RWPE2 (cell line): ENCODE data around the gene EML1.

Experiments
- ATAC-seq: fragments of 200-7000 bp; cut with Tn5 transposase; 3 replicates; pipeline ENCODE4 v1.9.1; 2021; ENCODE audit warnings: low read depth
- DNase-seq: peaks from one replicate; pipeline ENCODE4 v3.0.0-alpha.2; 2020; ENCODE audit warnings: low spot score
- H3K27ac ChIP-seq: fragments of 450-650 bp; 2 replicates; pipeline ENCODE4 v1.5.1; 2017; ENCODE audit warnings: mild to moderate bottlenecking; ENCODE audit not compliant: poor library complexity, severe bottlenecking
- H3K27me3 ChIP-seq: fragments of 250-450 bp; sonication (Bioruptor Pico); 2 replicates; pipeline ENCODE4 v1.5.1; 2021; ENCODE audit warnings: mild to moderate bottlenecking, moderate library complexity; ENCODE audit not compliant: insufficient read depth, poor library complexity, severe bottlenecking
- H3K36me3 ChIP-seq: fragments of 250-450 bp; sonication (Bioruptor Pico); 2 replicates; pipeline ENCODE4 v1.5.1; 2020; ENCODE audit warnings: low read depth, mild to moderate bottlenecking, moderate library complexity
- H3K4me1 ChIP-seq: fragments of 250-450 bp; sonication (Bioruptor Pico); 2 replicates; pipeline ENCODE4 v1.5.1; 2021; ENCODE audit warnings: mild to moderate bottlenecking, moderate library complexity; ENCODE audit not compliant: insufficient read depth, poor library complexity, severe bottlenecking
- H3K4me3 ChIP-seq: fragments of 250-450 bp; sonication (Bioruptor Pico); 2 replicates; pipeline ENCODE4 v1.5.1; 2021; ENCODE audit warnings: mild to moderate bottlenecking, moderate library complexity; ENCODE audit not compliant: severe bottlenecking
- H3K9me3 ChIP-seq: fragments of 250-450 bp; sonication (Bioruptor Pico); 2 replicates; pipeline ENCODE4 v1.5.1; 2021; ENCODE audit warnings: mild to moderate bottlenecking, moderate library complexity; ENCODE audit not compliant: severe bottlenecking
- TF ChIP-seq, protein P1 (sequence below): fragments of 450-650 bp; IDR thresholded peaks from one replicate; pipeline ENCODE4 v1.5.1; 2017; ENCODE audit warnings: mild to moderate bottlenecking, moderate library complexity; ENCODE audit not compliant: poor library complexity, severe bottlenecking

The EML1 gene

DNA sequence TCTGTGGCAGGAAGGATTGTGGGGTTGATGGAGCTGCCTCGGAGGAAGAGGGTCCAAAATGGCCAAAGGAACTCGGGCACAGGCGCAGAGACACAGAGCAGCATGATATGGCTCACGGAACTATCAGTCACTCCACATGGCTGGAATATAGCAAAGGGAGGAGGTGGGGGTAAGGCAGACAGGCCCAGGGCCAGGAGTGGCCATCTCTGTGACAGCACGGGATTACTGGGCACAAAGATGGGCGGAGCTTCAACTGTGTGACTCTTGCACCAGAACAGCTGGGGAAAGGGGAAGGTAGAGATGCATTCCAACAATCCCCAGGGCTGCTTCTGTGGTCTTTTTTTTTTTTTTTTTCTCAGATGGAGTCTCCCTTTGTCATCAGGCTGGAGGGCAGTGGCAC lies 24.8 kb upstream of the EML1 start:
- ATAC-seq = no peak
- TF ChIP-seq, protein P1, sequence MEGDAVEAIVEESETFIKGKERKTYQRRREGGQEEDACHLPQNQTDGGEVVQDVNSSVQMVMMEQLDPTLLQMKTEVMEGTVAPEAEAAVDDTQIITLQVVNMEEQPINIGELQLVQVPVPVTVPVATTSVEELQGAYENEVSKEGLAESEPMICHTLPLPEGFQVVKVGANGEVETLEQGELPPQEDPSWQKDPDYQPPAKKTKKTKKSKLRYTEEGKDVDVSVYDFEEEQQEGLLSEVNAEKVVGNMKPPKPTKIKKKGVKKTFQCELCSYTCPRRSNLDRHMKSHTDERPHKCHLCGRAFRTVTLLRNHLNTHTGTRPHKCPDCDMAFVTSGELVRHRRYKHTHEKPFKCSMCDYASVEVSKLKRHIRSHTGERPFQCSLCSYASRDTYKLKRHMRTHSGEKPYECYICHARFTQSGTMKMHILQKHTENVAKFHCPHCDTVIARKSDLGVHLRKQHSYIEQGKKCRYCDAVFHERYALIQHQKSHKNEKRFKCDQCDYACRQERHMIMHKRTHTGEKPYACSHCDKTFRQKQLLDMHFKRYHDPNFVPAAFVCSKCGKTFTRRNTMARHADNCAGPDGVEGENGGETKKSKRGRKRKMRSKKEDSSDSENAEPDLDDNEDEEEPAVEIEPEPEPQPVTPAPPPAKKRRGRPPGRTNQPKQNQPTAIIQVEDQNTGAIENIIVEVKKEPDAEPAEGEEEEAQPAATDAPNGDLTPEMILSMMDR = no peak

GRCh38 chr14:99769123-99769522 lies 24.1 kb upstream of the EML1 start:
- no peaks in the 10 kb centered on the region for H3K27me3 ChIP-seq
- TF ChIP-seq, protein P1 = no peak
- ATAC-seq = no peak
- DNase-seq = no peak
- H3K4me3 ChIP-seq = no peak overlapping the region
- no peaks in the 10 kb centered on the region for H3K36me3 ChIP-seq
- H3K4me1 ChIP-seq = peaks cover 5% of the 10 kb centered on the region
- H3K27ac ChIP-seq = no peak overlapping the region
- H3K9me3 ChIP-seq = no peaks in the 10 kb centered on the region

More for the DNA sequence above, 24.8 kb upstream of the EML1 start:
- Histone ChIP-seq H3K27me3 (no peaks in the 10 kb centered on the region), H3K36me3 (no peaks in the 10 kb centered on the region), H3K27ac (no peak overlapping the region), H3K4me1 (peaks cover 5% of the 10 kb centered on the region), H3K4me3 (no peak overlapping the region), H3K9me3 (no peaks in the 10 kb centered on the region)
- DNase-seq = no peak

GRCh38 chr14:99769799-99770198 lies 23.4 kb upstream of the EML1 start:
- H3K4me1 ChIP-seq = peaks cover 5% of the 10 kb centered on the region
- no peaks in the 10 kb centered on the region for H3K36me3 ChIP-seq
- H3K9me3 ChIP-seq = no peaks in the 10 kb centered on the region
- ATAC-seq (no peak), DNase-seq (no peak)
- H3K27me3 ChIP-seq = no peaks in the 10 kb centered on the region
- H3K4me3 ChIP-seq = no peak overlapping the region
- TF ChIP-seq, protein P1 = no peak
- no peak overlapping the region for H3K27ac ChIP-seq

- peak; percentile 56; the same call in 2 of the 3 replicates for ATAC-seq
- Histone ChIP-seq H3K36me3 (no peaks in the 10 kb centered on the region), H3K9me3 (no peaks in the 10 kb centered on the region), H3K27ac (no peak overlapping the region), H3K4me3 (no peak overlapping the region), H3K4me1 (peaks cover 5% of the 10 kb centered on the region), H3K27me3 (no peaks in the 10 kb centered on the region)
- no peak for DNase-seq
- TF ChIP-seq, protein P1 = no peak
Observed at GRCh38 chr14:99772371-99773283, 20.6 kb upstream of the EML1 start.
